ENCODE data around the gene C8A. TPM values are rescaled to one million over a fixed set of nuclear protein-coding genes. Genes with fewer than 3 reads are reported as not detected.
A peak's percentile ranks its signal among the peaks of the same experiment; 100 is the strongest.

C8A gene
- polyA plus RNA-seq, 1 experiment = not detected

DNA sequence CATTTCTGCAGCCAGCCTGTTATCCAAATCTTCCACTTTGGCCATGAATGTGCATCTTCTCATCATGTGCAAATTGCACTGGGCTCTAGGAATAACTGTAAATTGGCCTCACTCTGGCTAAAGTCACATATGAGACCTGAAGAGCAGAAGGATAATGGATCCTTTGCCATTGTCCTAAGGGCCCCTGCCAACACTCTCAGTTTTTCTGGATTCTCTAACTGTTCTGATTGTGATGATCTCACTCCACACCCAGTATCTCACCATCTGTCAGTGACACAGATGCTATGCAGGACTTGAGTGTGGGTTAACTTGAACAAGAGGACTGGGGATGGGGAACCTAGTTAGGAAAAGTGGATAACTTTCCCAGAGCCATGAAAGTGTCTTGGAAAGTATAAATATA, 26.9 kb upstream of the C8A start:
- ChIA-PET POLR2A (no interaction called here), CTCF (no interaction called here)
- Histone ChIP-seq H3K36me3 (ENCODE audit: control insufficient read depth, insufficient read depth, low read length) (no peaks in the 10 kb centered on the region), H3K27me3 (ENCODE audit: control insufficient read depth, insufficient read depth, low read length) (no peaks in the 10 kb centered on the region), H3K4me3 (ENCODE audit: low read depth, low read length) (no peak overlapping the region)
- TF ChIP-seq, protein P1, sequence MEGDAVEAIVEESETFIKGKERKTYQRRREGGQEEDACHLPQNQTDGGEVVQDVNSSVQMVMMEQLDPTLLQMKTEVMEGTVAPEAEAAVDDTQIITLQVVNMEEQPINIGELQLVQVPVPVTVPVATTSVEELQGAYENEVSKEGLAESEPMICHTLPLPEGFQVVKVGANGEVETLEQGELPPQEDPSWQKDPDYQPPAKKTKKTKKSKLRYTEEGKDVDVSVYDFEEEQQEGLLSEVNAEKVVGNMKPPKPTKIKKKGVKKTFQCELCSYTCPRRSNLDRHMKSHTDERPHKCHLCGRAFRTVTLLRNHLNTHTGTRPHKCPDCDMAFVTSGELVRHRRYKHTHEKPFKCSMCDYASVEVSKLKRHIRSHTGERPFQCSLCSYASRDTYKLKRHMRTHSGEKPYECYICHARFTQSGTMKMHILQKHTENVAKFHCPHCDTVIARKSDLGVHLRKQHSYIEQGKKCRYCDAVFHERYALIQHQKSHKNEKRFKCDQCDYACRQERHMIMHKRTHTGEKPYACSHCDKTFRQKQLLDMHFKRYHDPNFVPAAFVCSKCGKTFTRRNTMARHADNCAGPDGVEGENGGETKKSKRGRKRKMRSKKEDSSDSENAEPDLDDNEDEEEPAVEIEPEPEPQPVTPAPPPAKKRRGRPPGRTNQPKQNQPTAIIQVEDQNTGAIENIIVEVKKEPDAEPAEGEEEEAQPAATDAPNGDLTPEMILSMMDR (IDR thresholded peaks at IDR 0.05; ENCODE audit: insufficient read depth, low read depth, low read length) = no peak
- DNase-seq (ENCODE audit: low read depth) = no peak

DNA sequence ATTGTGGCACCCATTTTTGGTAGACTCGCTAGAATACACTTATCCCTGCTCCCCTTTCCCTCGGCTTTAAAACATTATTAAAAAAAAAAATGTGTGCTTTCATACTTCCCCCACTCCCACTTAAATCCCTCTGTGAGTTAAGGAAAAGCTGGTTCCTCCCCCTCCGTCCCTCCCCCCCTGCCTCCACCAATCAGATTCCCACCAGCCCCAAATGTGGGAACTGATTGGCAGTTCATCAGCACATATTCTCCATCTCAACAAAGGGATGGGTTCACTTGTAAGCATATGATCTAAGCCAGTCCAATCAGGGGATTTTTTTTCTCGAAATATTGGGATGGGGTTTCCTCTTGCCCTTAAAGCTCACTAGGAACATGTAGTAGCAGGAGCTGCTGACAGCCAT, 24.5 kb upstream of the C8A start:
- ChIA-PET CTCF (interaction anchor here (0.6 to 2.4 kb wide), 2 partner anchors 8 to 626 kb away, joined by 5 to 11 read pairs; no protein-coding TSS in a partner anchor), POLR2A (no interaction called here)
- DNase-seq (ENCODE audit: low read depth) = no peak
- TF ChIP-seq, protein P1 (IDR thresholded peaks at IDR 0.05; ENCODE audit: insufficient read depth, low read depth, low read length) = no peak
- H3K4me3 ChIP-seq (ENCODE audit: low read depth, low read length) = no peak overlapping the region
- H3K36me3 ChIP-seq (ENCODE audit: control insufficient read depth, insufficient read depth, low read length) = no peaks in the 10 kb centered on the region
- H3K27me3 ChIP-seq (ENCODE audit: control insufficient read depth, insufficient read depth, low read length) = no peaks in the 10 kb centered on the region

DNA sequence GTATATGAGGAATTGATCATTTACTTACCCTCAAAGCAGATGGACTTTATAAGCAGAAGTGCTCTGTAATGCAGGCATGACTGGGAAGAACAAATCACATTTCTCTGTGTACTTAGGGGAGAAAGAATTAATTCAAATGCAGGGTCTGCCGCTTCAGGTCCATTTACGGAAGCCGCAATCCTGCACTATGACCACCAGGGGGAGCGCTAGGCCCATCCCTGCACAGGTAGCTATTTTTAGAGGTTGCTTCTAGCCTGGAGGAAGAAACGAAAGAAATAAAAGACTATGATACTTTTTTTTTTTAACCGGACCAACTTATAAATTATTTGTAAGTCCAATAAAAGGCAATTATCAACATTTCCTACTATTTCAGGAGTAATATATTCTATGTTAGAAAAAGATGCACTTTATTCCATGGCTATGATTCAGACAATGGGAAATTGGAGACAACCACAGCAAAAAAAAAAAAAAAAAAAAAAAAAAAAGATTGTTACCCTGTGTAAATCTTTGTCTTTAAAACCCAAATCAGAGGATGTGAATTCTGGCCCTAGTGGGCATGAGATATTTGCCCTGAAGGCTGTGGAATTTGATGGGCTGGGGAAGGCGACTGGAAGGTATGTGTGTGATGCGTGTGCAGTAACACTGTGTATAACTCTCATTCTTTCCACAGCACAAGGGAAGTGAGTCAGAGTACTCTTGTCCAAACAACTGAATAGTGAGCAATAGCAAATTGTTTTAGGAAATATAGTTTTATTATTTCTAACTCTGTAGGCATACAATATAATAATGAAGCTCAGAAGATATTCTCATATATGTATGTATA, 22.5 kb upstream of the C8A start:
- CTCF ChIA-PET = interaction anchor here (0.6 to 3.4 kb wide), 21 partner anchors 9 to 1332 kb away, joined by 3 to 22 read pairs (median 4); partner anchors contain the start of genes C8B and DAB1
- POLR2A ChIA-PET = interaction anchor here (0.7 kb wide), 1 partner anchor 1172 kb away, joined by 3 read pairs; no protein-coding TSS in a partner anchor
- TF ChIP-seq, protein P1 (IDR thresholded peaks at IDR 0.05; ENCODE audit: insufficient read depth, low read depth, low read length) = peak; percentile 95
- Histone ChIP-seq H3K27me3 (ENCODE audit: control insufficient read depth, insufficient read depth, low read length) (no peaks in the 10 kb centered on the region), H3K36me3 (ENCODE audit: control insufficient read depth, insufficient read depth, low read length) (no peaks in the 10 kb centered on the region), H3K4me3 (ENCODE audit: low read depth, low read length) (no peak overlapping the region)
- peak; percentile 85 for DNase-seq (ENCODE audit: low read depth)

DNA sequence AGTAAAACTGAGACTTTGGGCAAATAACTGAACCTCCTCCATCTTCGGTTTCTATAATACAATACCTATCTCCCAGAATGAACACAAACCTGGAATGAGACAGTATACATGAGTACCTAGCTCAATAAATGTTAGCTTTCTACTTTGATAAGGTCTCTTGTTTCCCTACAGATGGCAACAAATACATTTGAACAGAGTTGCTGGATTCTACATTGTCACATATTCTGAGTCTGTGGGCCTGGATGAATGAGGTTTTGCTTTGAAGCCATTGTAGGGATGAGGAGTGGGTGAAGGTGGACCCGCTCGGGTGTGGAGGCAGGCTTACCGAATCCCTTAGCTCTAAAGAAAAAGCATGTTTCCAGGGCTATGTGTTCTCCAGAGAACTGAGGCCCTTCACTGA, 21.5 kb upstream of the C8A start:
- CTCF ChIA-PET = interaction anchor here (0.9 to 3.4 kb wide), 8 partner anchors 9 to 1213 kb away, joined by 3 to 22 read pairs (median 4); no protein-coding TSS in a partner anchor
- Histone ChIP-seq H3K36me3 (ENCODE audit: control insufficient read depth, insufficient read depth, low read length) (no peaks in the 10 kb centered on the region), H3K27me3 (ENCODE audit: control insufficient read depth, insufficient read depth, low read length) (no peaks in the 10 kb centered on the region), H3K4me3 (ENCODE audit: low read depth, low read length) (no peak overlapping the region)
- TF ChIP-seq, protein P1 (IDR thresholded peaks at IDR 0.05; ENCODE audit: insufficient read depth, low read depth, low read length) = no peak
- no peak for DNase-seq (ENCODE audit: low read depth)
- POLR2A ChIA-PET = no interaction called here

DNA sequence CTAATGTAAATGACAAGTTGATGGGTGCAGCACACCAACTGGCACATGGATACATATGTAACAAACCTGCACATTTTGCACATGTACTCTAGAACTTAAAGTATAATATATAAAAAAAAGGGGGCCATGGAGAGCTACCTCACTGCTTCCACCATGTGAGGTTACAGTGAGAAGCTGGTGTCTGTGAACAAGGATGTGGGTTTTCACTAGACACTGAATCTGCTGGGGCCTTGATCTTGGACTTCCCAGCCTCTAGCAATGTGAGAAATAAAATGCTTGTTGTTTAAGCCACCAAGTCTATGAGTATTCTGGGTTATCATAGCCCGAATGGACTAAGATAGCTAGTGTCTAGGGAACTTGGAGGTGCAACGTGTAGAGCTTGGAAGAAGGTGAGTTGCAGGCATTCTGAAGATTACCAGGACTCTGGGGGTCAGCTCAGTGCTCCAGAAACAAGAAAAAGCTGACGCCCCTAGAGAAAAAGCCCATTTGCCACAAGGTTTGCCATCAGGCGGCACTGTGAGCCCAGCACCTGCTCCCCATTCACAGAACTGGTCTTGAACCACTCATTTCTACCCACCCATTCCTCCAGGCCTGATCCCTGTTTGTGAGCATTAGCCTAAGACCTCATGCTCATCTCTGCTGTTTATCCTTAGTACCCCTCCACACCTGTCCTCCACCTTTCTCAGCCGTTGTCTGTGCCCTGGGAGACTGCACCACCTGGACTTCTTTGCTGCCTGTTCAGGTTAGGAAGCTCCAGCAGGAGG, 20.3 kb upstream of the C8A start:
- H3K27me3 ChIP-seq (ENCODE audit: control insufficient read depth, insufficient read depth, low read length) = no peaks in the 10 kb centered on the region
- H3K36me3 ChIP-seq (ENCODE audit: control insufficient read depth, insufficient read depth, low read length) = no peaks in the 10 kb centered on the region
- CTCF ChIA-PET = interaction anchor here (0.7 to 1.6 kb wide), 2 partner anchors 13 to 848 kb away, joined by 3 to 4 read pairs; no protein-coding TSS in a partner anchor
- no peak for DNase-seq (ENCODE audit: low read depth)
- no peak overlapping the region for H3K4me3 ChIP-seq (ENCODE audit: low read depth, low read length)
- POLR2A ChIA-PET = interaction anchor here (0.6 kb wide), 1 partner anchor 1781 kb away, joined by 4 read pairs; no protein-coding TSS in a partner anchor
- TF ChIP-seq, protein P1 (IDR thresholded peaks at IDR 0.05; ENCODE audit: insufficient read depth, low read depth, low read length) = no peak

All from BJ (cell line).